ENCODE data around the gene SEZ6L2.

GRCh38 chr16:29824589-29825144, 74.7 kb downstream of the SEZ6L2 start:
- TF ChIP-seq ZNF555 (tag by site-specific recombination; conservative IDR thresholded peaks at IDR 0.05) (no peak), ZNF274 (IDR thresholded peaks at IDR 0.05; ENCODE audit: low read length) (no peak), ZNF274 (tag by site-specific recombination; IDR thresholded peaks at IDR 0.05; ENCODE audit: borderline replicate concordance) (no peak), CTCF (tag by site-specific recombination; IDR thresholded peaks at IDR 0.05) (no peak), ZNF677 (tag by site-specific recombination; IDR thresholded peaks at IDR 0.05) (no peak), PATZ1 (tag by site-specific recombination; IDR thresholded peaks at IDR 0.05) (no peak), ZNF670 (tag by site-specific recombination; IDR thresholded peaks at IDR 0.05; ENCODE audit: low read depth) (no peak), BCL11B (tag by site-specific recombination; IDR thresholded peaks at IDR 0.05; ENCODE audit: low read depth) (no peak), PBX3 (CRISPR knock-in tag; IDR thresholded peaks at IDR 0.05) (no peak), SETDB1 (IDR thresholded peaks at IDR 0.05; ENCODE audit: insufficient read length, low read length) (no peak), ZBTB20 (tag by site-specific recombination; IDR thresholded peaks at IDR 0.05) (no peak), RBAK (tag by site-specific recombination; IDR thresholded peaks at IDR 0.05) (no peak), ZNF513 (tag by site-specific recombination; IDR thresholded peaks at IDR 0.05) (no peak), ELK4 (IDR thresholded peaks at IDR 0.05; ENCODE audit: borderline replicate concordance, low read depth, low read length) (no peak), ZNF350 (tag by site-specific recombination; IDR thresholded peaks at IDR 0.05) (no peak)
